T-helper 1 cell (primary cell): ENCODE results near the gene GPC3.
"Not testable (repeated sequence)": the region's sequence is repeated elsewhere in the genome, so short reads cannot be mapped to it uniquely, and the experiment has no call there.

Source experiments
- DNase-seq, 5 donors: peaks; one replicate each; pipeline ENCODE4 v3.0.0-alpha.2; 2012 to 2020

The GPC3 gene

DNA sequence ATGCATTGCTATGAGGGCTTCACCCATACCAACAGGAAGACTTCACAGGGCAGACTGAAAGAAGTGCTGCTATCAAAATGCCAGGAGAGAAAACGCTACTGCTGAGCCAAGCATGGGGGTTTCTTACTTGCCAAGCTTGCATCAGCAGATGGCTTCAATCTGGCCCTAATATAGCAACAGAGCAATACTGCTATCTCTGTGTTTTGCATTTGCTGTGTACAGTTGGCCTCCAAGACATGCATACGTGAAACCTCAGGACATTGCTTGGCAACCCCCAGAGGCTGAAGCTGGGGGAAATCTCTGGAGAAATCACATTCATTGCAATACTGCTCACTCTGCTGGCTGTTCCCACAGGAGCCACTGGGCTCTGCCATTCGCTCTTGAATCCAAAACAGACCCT, 442.9 kb downstream of the GPC3 start:
- no peak for DNase-seq

GRCh38 chrX:133541021-133541420, 444.4 kb downstream of the GPC3 start:
- no peak for DNase-seq

GRCh38 chrX:133538148-133538547, 447.2 kb downstream of the GPC3 start:
- DNase-seq: no peak

- no peak for DNase-seq
Observed at GRCh38 chrX:133537142-133537541, 448.3 kb downstream of the GPC3 start.

- DNase-seq: no peak
Observed at GRCh38 chrX:133535066-133535465, 450.3 kb downstream of the GPC3 start.

- no peak for DNase-seq
Observed at GRCh38 chrX:133534172-133534571, 451.2 kb downstream of the GPC3 start.

DNA sequence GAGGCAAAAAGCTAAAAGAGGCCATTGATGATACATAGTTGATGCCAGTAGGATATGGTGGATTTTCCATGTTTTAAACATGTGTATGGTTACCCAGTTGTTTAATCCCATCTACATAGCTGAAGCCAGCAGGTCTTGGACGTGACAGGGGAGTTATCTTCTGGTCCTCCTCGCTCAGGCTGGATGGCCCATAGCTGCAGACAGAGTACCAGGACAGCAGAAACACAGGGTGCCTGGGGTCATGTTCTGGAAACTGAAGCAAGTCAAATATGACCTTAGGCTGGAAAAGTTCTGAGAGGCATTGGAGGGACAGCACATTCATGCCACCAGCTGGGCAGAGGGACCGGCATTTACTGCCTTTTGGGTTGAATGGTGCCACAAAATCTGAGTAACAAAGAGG, 452.1 kb downstream of the GPC3 start:
- DNase-seq: no peak

- no peak for DNase-seq
Observed at GRCh38 chrX:133530960-133531359, 454.4 kb downstream of the GPC3 start.

DNA sequence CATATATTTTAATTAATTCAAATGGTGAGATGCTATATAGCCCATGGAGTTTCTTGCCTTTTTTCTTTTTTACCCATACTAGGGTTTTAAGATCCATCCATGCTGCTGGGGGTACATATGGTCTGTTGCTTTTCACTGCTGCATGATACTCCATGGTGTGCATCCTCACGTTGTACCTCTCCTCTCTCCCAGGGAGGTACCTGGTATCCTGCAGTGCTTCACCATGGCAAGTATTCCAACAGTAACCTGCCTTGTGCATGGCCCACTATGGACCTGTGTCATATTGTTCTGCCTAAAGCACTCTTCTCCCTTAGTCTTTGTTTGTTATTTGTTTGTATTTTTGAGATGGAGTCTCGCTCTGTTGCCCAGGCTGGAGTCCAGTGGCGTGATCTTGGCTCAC, 455.8 kb downstream of the GPC3 start:
- DNase-seq: no peak

DNA sequence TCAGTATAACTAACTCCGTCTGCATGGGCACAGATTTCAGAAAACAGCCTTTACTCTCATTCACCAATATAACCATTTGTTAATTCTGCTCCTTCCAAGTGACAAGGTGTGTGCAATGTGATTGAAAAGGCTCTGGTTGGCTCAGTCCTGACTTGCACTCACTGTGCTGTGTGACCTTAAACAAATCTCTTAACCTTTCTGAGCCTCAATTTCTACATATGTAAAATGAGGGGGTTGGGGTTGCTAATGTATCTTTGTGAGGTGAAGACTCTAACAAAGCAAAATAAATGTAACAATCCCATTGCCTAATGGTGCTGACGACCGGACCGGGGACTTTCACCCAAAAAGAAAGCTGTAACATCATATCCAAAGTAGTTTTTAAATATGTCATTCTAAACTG, 457.6 kb downstream of the GPC3 start:
- DNase-seq: no peak

DNA sequence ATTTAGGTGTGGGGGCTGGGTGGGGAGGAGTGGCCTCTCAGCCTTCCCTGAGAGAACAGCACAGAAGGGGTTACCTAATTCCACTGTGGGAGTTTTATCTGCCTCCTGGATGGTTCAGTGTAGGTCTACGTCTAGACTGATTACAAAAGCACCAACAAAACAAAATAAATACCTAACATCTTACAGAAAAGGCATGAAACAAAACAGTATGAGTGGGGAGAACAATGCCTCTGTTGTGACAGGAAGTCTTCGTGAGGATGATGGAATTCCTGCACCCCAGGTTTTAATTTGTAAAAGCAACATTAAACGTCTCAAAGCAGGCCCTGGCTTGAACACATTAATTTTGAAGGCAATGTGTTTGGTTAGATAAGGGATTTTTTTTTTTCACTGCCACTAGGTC, 458.0 kb downstream of the GPC3 start:
- DNase-seq: no peak

DNA sequence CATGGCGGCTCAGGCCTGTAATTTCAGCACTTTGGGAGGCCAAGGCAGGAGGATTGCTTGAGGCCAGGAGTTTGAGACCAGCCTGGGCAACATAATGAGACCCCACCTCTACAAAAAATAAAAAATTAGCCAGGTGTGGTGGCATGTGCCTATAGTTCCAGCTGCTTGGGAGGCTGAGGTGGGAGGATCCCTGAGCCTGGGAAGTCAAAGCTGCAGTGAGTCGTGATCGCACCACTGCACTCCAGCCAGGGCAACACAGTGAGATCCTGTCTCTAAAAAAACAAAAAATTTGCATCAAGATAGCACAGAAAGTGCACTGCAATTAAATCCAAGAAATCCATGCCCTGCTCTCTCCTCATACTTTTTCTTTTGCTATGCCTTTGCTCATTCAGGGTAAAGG, 458.6 kb downstream of the GPC3 start:
- not testable (repeated sequence) for DNase-seq

GRCh38 chrX:133523526-133523925, 461.9 kb downstream of the GPC3 start:
- no peak for DNase-seq

- no peak for DNase-seq
Observed at GRCh38 chrX:133523081-133523487, 462.3 kb downstream of the GPC3 start.

DNA sequence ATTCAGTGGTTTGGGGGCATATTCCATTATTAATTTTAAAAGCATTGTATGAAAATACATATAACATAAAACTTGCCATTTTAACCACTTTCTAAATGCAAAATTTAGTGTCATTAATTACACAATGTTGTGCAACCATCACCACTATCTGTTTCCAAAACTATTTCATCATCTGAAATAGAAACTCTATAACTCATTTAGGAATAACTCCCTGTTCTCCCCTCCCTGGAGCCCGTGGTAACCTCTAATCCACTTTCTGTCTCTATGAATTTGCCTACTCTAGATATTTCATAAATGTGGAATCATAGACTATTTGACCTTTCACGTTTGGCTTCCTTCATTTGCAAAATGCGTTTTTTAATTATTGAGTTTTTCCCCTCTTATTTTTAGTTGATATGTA, 468.7 kb downstream of the GPC3 start:
- DNase-seq: no peak

DNA sequence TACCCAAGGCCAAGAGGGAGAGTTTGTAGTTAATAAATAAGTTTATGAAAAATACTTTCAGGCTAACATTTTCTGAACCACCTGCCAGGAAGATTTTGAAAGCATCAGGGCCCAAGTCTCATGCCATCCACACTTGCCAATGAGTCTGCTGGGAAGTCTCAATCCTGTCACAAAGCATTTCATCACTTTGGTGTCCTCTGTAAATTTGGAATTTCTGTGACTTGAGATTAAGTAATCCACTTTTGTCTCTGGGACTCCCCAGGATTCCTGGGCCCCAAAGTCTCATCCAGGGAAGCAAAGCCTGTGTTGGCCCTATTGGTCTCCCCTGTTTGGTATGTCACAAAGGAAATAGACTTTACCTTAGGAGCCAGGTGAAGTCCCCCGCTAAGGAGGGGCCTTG, 470.9 kb downstream of the GPC3 start:
- no peak for DNase-seq

DNA sequence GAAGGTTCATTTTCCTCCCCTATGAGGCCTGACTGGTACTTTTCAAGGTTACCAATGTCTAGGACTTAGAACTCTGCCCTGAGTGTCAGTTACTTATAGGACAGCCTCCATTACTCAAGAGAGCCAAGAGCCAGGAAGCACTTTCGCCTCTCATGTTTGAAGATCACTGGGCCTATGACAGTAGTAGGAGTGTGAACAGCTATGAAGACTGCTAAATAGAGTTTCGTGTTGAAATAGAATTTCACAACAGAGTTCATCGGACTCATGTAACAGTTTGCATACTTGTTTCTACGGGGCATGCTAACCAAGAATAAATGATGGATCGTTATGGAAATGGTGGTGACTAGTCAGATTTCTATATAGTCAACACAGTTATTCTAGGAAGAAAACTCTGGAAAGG, 472.3 kb downstream of the GPC3 start:
- no peak for DNase-seq

DNA sequence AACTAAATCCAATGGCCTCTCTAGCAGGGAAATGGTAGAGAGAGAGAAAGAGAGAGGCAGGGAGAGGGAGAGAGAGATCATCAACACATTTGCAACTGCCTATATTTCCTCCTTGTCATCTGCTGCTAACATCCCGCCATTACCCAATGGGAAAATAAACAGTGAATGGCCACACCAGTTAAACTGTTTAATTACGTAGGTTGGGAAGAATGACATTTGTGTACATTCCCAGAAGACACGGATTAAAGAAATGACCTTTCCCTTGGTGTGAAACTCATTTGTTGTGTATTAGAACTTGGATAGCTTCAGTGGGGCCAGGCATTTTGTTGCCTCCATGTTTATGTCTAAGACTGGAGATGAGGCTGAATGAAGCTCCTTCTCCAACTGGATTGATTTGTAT, 474.4 kb downstream of the GPC3 start:
- no peak for DNase-seq

DNA sequence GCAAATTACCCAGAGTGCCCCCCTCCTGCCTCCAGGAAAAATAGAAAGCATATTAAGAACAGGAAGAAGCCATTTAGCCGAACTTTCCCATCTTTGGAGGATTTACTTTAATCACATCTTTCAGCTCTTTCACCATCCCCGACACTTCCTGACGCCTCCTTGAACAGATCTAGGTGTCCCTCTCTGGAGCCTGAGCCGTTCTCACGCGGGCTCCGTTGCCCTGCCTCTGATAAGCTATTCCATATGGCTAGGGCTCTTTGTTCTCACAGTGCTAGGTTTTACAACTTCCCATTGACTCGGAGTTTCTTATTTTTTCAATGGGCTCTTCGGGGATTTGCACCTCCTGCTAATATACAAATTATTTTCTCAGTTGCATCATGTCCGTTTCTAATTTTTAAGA, 488.0 kb downstream of the GPC3 start:
- DNase-seq: no peak

- DNase-seq: no peak
Observed at GRCh38 chrX:133495464-133496391, 489.7 kb downstream of the GPC3 start.

GRCh38 chrX:133493366-133493765, 492.0 kb downstream of the GPC3 start:
- no peak for DNase-seq

DNA sequence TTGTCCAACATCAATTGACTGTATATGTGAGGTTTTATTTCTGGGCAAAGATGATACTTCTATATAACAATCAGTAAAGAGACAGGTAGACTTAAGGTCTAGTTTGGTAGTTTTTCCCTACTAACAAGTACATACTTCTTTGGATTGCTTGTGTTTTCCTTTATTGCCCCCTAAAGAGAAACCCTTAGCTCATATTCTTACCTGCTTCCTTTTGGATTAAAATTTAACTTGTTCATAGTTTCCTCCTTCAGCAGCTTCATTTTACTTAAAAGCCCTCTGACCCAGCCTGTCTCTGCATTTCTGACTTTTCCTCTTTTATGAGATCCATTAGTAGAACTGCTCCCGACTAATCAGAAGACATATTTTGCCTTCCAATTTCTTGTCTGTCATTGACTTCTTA, 494.4 kb downstream of the GPC3 start:
- DNase-seq: no peak
